Measurements from ENCODE around the gene ATP5F1D. TPM values are rescaled to one million over a fixed set of nuclear protein-coding genes. Genes with fewer than 3 reads are reported as not detected.
A peak's percentile ranks its signal among the peaks of the same experiment; 100 is the strongest.

Gene ATP5F1D
- total RNA-seq, 1 experiment from 2014 or later, result 42.4 TPM

DNA sequence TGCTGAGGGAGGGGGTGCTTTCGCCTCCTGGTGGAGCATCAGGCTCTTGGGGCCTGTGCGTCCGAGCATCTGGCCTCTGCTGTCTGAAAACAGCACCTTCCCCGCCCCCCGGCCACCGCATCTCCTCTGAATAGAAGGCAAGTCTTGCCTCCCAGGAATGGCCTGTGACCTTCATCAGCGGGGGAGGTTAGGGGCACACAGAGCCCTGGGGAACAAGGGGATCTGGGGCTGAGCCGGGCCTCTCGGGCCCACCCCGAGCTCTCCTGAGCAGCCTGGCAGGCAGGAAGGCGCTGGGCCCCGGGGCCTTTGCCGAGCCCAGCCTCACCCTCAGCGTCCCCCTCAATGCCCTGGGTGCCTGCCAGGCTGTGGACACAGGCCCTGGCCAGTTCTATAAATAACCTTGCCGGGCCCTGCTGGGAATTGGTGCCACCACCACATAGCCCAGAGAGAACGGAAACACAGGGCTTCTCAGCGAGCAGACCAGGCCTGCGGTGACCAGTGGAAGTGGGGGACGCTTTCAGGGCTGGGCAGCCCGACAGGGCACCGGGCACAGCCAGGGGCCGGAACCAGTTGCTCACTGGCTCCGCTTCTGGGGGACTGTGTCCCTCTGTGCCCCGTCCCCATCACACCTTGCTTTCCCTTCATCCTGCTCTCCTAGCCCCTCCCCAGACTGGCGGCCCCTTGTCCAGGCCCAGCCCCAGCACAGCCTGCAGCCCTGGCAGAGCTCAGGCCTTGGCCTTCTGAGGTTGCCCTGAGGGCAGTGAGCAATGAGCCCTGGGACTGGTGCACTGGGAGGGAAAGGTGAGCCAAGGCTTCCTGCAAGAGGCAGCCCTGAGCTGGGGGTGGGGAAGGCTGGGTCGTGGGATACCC lies 26.5 kb upstream of the ATP5F1D start:
- peak in 1 of 2 experiments; percentile 37 for DNase-seq (ENCODE audit: low read depth in 1 of 2, low spot score in 2 of 2)
- no peaks in the 10 kb centered on the region for H3K27me3 ChIP-seq (replicated peaks)
- H3K4me3 ChIP-seq, result no peak overlapping the region
- no peaks in the 10 kb centered on the region for H3K9me3 ChIP-seq (replicated peaks)
- peaks cover 35% of the 10 kb centered on the region for H3K4me1 ChIP-seq (replicated peaks)
- H3K36me3 ChIP-seq, result peaks cover 62% of the 10 kb centered on the region
- peak overlapping the region; percentile 68 for H3K27ac ChIP-seq

DNA sequence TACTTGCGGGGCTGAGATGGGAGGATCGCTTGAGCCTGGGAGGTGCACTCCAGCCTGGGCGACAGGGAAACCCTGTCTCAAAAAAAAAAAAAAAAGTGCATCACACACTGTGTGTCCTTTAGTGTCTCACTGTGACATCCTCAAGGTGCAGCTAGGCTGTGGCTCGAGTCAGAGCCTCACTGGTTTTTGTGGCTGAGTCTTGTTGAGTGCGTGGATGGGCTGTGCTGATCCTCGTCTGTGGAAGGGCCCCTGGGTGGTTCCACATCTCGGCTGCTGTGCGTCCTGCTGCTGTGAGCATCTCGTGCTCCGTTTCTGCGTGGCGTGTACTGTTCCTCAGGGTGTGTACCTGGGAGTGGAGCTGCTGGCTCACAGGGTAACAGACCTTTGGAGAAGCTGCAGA lies 24.8 kb upstream of the ATP5F1D start:
- peaks cover 62% of the 10 kb centered on the region for H3K36me3 ChIP-seq
- no peaks in the 10 kb centered on the region for H3K9me3 ChIP-seq (replicated peaks)
- H3K4me1 ChIP-seq (replicated peaks), result peaks cover 35% of the 10 kb centered on the region
- H3K4me3 ChIP-seq, result no peak overlapping the region
- no peaks in the 10 kb centered on the region for H3K27me3 ChIP-seq (replicated peaks)
- DNase-seq (ENCODE audit: low read depth in 1 of 2, low spot score in 2 of 2), result no peak
- H3K27ac ChIP-seq, result peak overlapping the region; percentile 68; the same call in 1 of the 2 replicates

DNA sequence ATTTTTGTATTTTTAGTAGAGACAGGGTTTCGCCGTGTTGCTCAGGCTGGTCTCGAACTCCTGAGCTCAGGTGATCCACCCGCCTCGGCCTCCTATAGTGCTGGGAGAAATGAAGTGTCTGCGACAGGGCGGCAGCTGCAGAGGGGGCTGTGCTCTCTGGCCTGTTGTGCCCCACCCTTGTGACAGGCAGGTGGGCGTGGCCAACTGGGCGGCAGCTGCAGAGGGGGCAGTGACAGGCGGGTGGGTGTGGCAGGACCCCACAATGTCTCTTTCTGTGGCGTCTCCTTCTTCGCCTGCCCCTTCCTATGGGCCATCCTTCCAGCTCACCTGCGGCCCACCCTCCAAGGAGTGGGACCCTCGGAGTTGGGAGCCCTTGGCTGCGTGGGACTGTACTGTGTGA lies 24.2 kb upstream of the ATP5F1D start:
- no peaks in the 10 kb centered on the region for H3K27me3 ChIP-seq (replicated peaks)
- no peak for DNase-seq (ENCODE audit: low read depth in 1 of 2, low spot score in 2 of 2)
- H3K4me1 ChIP-seq (replicated peaks), result peaks cover 35% of the 10 kb centered on the region
- peaks cover 65% of the 10 kb centered on the region for H3K36me3 ChIP-seq
- H3K9me3 ChIP-seq (replicated peaks), result no peaks in the 10 kb centered on the region
- H3K27ac ChIP-seq, result no peak overlapping the region
- no peak overlapping the region for H3K4me3 ChIP-seq

DNA sequence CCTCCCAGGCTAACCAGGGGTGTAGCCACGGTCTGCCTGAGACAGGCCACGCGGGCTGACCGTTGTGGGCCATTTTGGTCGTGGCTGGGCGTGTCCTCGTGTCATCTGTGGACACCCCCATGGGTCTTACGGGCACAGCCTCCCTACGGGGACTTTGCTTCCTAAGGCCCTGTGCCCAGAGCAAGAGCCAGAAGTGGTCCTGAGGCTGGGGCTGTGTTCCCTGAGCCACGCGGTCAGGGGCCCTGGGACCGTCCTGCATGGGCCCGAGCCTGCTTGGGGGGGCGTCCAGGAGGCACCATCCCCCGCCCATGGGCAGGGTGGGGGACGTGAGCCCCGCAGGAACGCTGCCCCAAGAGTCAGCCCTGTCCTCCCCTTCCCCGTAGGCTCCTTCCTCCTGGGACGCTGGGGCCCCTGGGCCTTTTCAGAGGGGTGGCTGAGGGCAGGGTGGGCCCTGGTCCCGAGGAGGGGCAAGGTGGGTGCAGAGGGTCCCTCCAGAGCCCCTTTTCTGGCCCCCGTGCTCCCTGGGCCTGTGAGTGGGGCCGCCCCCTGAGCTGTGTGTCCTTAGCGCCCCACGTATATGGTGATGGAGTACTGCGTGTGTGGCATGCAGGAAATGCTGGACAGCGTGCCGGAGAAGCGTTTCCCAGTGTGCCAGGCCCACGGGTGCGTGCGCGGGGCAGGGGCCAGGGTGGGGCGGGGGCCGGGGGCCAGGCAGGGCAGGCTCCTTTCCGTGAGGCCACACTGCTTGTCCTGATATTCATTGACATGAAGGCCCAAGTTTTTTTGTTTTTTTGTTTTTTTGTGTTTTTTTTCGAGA lies 22.6 kb upstream of the ATP5F1D start:
- H3K9me3 ChIP-seq (replicated peaks), result no peaks in the 10 kb centered on the region
- no peak overlapping the region for H3K4me3 ChIP-seq
- H3K27me3 ChIP-seq (replicated peaks), result no peaks in the 10 kb centered on the region
- peaks cover 34% of the 10 kb centered on the region for H3K4me1 ChIP-seq (replicated peaks)
- peaks cover 66% of the 10 kb centered on the region for H3K36me3 ChIP-seq
- DNase-seq (ENCODE audit: low read depth in 1 of 2, low spot score in 2 of 2), result no peak
- H3K27ac ChIP-seq, result no peak overlapping the region

DNA sequence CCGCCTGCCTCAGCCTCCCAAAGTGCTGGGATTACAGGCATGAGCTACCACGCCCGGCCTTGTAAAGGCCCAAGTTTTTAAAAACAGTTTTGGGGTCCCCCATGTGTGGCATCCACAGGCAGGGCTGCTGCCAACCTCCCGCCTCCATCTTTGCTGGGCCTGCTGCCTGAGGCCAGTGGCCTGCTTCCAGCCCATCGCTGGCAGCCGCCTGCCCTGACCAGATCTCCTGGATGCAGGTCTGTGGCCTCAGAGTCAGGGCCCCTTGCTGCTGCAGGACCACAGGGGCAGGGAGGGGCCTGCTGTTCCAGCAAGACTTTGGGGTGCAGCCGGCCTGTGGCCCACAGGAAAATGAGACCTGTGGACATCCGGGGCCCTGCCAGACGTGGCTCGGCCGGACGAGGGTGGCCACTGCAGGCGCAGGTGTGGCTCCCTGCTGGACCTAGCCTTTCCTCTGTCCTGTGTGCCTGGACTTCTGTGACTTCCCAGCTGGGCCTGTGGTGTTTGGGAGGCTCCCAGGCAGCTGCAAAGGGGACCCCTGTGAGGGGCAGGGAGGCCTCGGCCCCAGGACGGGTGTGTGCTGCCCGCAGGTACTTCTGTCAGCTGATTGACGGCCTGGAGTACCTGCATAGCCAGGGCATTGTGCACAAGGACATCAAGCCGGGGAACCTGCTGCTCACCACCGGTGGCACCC lies 21.6 kb upstream of the ATP5F1D start:
- no peak overlapping the region for H3K4me3 ChIP-seq

DNA sequence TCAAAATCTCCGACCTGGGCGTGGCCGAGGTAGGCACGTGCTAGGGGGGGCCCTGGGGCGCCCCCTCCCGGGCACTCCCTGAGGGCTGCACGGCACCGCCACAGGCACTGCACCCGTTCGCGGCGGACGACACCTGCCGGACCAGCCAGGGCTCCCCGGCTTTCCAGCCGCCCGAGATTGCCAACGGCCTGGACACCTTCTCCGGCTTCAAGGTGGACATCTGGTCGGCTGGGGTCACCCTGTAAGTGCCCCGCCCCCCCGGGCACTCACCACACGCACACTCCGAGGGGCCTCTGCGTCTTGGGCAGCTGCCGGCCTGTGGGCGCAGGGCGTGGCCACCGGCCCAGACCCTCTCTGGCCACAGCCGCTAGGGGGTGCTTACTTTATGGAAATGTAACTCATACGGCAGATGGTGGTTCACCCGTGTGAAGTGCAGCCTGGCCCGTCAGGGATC lies 21.0 kb upstream of the ATP5F1D start:
- no peak for DNase-seq (ENCODE audit: low read depth in 1 of 2, low spot score in 2 of 2)
- Histone ChIP-seq H3K4me3 (no peak overlapping the region), H3K9me3 (replicated peaks) (no peaks in the 10 kb centered on the region), H3K27me3 (replicated peaks) (no peaks in the 10 kb centered on the region), H3K36me3 (peaks cover 72% of the 10 kb centered on the region), H3K27ac (no peak overlapping the region), H3K4me1 (replicated peaks) (peaks cover 18% of the 10 kb centered on the region)

More for the DNA sequence above, 21.6 kb upstream of the ATP5F1D start:
- Histone ChIP-seq H3K27ac (no peak overlapping the region), H3K27me3 (replicated peaks) (no peaks in the 10 kb centered on the region), H3K36me3 (peaks cover 68% of the 10 kb centered on the region), H3K4me1 (replicated peaks) (peaks cover 24% of the 10 kb centered on the region), H3K9me3 (replicated peaks) (no peaks in the 10 kb centered on the region)
- no peak for DNase-seq (ENCODE audit: low read depth in 1 of 2, low spot score in 2 of 2)

DNA sequence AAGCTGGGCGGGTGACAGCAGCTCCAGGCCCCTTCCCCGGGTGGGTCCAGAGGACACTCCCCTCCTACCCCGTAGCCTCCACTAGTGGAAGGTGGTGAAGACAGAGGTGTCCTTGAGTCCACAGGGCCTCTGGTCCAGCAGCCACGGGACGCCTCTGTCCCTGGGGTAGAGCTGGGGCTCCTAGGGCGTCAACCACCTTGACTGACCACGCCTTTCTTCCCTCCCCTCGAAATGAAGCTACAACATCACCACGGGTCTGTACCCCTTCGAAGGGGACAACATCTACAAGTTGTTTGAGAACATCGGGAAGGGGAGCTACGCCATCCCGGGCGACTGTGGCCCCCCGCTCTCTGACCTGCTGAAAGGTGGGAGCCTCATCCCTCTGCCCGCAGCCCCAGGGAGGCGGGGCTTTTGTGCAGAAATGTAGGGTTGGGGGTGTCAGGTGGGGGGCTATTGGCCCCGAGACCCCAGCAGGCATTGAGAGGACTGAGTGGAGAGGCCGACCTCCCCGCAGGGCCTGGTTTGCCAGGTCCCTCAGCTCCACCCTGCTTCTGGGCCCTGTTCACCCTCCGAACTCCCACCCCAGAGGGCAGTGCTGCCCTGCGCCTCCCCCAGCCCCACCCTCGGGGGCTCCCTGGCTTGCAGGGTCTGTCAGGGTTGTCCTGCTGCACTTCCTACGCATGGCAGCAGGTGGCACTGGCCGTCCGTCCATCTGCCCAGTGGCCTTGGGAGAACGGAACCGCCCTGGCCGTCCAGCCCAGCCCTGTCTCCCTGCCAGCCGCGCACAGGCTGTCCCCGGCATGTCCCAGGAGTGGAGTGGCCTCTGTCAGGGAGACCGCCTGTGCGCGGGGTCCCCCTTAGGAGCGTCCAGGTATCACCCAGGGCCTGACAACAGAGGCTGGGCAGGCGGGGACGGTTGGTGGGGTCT lies 20.3 kb upstream of the ATP5F1D start:
- H3K4me3 ChIP-seq, result no peak overlapping the region
- no peaks in the 10 kb centered on the region for H3K27me3 ChIP-seq (replicated peaks)
- H3K27ac ChIP-seq, result no peak overlapping the region
- no peaks in the 10 kb centered on the region for H3K9me3 ChIP-seq (replicated peaks)
- H3K36me3 ChIP-seq, result peaks cover 79% of the 10 kb centered on the region
- peak in 1 of 2 experiments; percentile 71 for DNase-seq (ENCODE audit: low read depth in 1 of 2, low spot score in 2 of 2)
- peaks cover 11% of the 10 kb centered on the region for H3K4me1 ChIP-seq (replicated peaks)

DNA sequence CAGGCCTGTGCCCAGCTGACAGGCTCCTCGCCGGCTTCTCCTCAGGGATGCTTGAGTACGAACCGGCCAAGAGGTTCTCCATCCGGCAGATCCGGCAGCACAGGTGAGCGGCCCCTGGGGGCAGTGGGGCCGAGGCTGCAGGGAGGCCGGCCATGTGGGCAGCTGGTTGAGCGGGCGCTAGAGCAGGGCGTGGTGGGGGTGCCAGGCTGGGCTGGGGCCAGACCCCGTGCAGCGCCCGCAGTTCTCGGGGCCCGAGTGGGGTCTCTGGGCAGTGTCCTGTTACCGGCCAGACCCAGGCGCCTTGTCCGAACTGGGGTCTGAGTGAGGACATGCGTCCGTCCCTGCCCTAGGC lies 19.7 kb upstream of the ATP5F1D start:
- Histone ChIP-seq H3K9me3 (replicated peaks) (no peaks in the 10 kb centered on the region), H3K27me3 (replicated peaks) (no peaks in the 10 kb centered on the region), H3K4me3 (no peak overlapping the region), H3K27ac (no peak overlapping the region), H3K36me3 (peaks cover 82% of the 10 kb centered on the region), H3K4me1 (replicated peaks) (peaks cover 4% of the 10 kb centered on the region)
- DNase-seq (ENCODE audit: low read depth in 1 of 2, low spot score in 2 of 2), result no peak

DNA sequence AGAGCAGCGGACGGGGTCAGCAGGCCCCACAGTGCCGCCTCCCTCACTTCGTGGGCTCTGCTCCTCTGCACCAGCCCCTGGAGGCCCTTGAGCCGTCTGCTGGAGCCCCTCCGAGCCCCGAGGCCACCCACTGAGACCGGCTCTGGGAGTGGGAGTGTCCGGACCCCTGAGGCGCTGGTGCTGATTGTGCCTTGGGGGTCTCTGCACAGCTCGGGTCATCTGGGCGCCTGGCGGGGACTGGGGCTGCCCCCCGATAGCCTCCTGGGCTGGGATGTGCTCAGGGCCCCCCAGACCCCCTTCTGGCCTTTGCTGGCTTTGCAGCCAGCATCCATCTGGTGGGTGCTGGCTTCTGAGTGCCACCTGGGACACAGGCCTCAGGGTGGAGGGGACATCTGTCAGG lies 19.2 kb upstream of the ATP5F1D start:
- no peaks in the 10 kb centered on the region for H3K27me3 ChIP-seq (replicated peaks)
- H3K4me3 ChIP-seq, result no peak overlapping the region
- H3K9me3 ChIP-seq (replicated peaks), result no peaks in the 10 kb centered on the region
- DNase-seq (ENCODE audit: low read depth in 1 of 2, low spot score in 2 of 2), result no peak
- H3K4me1 ChIP-seq (replicated peaks), result peaks cover 4% of the 10 kb centered on the region; the same call in 1 of the 2 replicates
- H3K36me3 ChIP-seq, result peaks cover 85% of the 10 kb centered on the region
- H3K27ac ChIP-seq, result no peak overlapping the region

DNA sequence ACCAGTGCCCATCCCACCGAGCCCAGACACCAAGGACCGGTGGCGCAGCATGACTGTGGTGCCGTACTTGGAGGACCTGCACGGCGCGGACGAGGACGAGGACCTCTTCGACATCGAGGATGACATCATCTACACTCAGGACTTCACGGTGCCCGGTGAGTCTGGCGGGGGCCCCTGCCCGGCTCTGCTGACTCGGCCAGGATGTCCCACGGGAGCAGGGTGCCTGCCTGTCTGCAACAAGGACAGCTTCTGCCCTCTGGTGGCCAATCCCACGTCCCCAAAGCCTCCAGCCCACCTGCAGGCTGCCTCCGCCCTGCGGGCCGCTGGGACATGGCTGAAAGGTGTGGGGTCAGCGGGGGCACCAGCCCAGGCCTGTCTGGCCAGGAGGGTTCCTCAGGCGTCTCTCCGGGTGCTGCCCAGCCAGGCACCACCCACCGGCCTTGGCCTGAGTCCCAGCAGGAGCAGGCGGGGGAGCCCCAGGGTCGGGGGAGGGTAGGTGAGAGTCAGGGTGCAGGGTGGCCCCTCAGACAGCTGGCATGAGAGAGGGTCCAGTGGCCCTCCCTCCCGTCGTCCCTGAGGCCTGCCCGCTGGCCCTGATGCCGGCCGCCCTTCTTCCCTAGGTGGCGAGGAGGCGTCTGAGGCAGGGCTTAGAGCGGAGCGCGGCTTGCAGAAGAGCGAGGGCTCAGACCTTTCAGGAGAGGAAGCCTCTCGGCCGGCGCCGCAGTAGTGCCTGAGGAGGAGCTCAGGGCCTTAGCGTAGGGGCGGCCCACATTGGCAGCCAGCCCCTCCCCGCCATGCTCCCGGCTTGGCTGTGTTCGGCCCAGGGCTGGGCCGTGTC lies 18.3 kb upstream of the ATP5F1D start:
- H3K27ac ChIP-seq, result no peak overlapping the region
- H3K9me3 ChIP-seq (replicated peaks), result no peaks in the 10 kb centered on the region
- H3K4me3 ChIP-seq, result no peak overlapping the region
- peaks cover 4% of the 10 kb centered on the region; the same call in 1 of the 2 replicates for H3K4me1 ChIP-seq (replicated peaks)
- DNase-seq (ENCODE audit: low read depth in 1 of 2, low spot score in 2 of 2), result peak in 1 of 2 experiments; percentile 76
- no peaks in the 10 kb centered on the region for H3K27me3 ChIP-seq (replicated peaks)
- H3K36me3 ChIP-seq, result peaks cover 87% of the 10 kb centered on the region

DNA sequence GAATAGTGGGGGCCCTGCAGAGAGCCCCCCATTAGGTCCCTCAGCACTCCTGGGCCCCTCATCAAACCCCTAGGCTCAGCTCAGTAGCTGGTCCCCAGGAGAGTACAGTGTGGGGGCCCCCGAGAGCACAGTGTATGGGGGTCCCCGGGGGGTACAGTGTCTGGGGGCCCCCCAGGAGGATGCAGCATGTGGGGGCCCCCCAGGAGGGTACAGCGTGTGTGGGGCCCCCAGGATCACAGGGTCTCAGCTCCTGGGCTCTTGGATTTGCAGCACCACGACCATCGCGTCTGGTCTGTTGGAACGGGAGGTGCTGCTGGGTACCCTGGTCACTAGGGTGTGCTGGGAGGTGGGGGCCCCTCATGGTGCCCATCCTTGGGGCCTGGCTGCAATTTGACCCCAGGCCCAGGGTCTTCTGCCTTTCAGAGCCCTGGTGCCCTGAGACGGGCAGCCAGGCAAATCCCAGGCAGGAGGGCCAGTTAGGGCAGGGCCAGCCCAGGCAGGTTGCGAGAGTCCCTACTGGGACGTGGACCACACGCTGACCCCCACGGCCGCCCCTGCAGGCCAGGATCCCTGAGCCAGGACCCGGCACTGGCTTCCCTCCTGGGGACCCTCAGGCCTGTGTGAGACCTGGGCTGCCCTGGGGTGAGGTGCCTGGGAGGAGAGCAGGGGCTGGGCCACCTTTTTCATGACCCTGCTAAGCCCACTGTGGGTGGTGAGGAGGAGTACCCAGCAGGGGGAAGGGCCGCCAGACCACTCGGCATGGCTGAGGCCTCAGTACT lies 17.3 kb upstream of the ATP5F1D start:
- Histone ChIP-seq H3K36me3 (peaks cover 82% of the 10 kb centered on the region), H3K4me1 (replicated peaks) (peaks cover 4% of the 10 kb centered on the region; the same call in 1 of the 2 replicates)

More for the DNA sequence above, 17.3 kb upstream of the ATP5F1D start:
- Histone ChIP-seq H3K27ac (no peak overlapping the region), H3K9me3 (replicated peaks) (no peaks in the 10 kb centered on the region), H3K4me3 (no peak overlapping the region), H3K27me3 (replicated peaks) (no peaks in the 10 kb centered on the region)
- DNase-seq (ENCODE audit: low read depth in 1 of 2, low spot score in 2 of 2), result no peak

Data from SJSA1 (cell line).